Stimulated activated CD8-positive, alpha-beta memory T cell treated with anti-CD3 and anti-CD28 coated beads, Interleukin-7, amount 100 ng/mL, for 4 hours (primary cell): Measurements from ENCODE around the gene ISLR.
"Not testable (repeated sequence)": the region's sequence is repeated elsewhere in the genome, so short reads cannot be mapped to it uniquely, and the experiment has no call there.

Experiments
- DNase-seq, 2 donors: peaks; one replicate each; pipeline ENCODE4 v3.0.0-alpha.2; 2020; ENCODE audit warnings: low read depth in 2 of 2

The ISLR gene

GRCh38 chr15:74137537-74137894, 36.0 kb upstream of the ISLR start:
- no peak for DNase-seq

- no peak for DNase-seq
Observed at GRCh38 chr15:74138642-74139041, 34.9 kb upstream of the ISLR start.

- DNase-seq: no peak
Observed at GRCh38 chr15:74141591-74141990, 31.9 kb upstream of the ISLR start.

GRCh38 chr15:74144153-74144775, 29.2 kb upstream of the ISLR start:
- DNase-seq: no peak

- no peak for DNase-seq
Observed at GRCh38 chr15:74146277-74146800, 27.2 kb upstream of the ISLR start.

- DNase-seq: no peak
Observed at GRCh38 chr15:74147051-74147450, 26.5 kb upstream of the ISLR start.

- DNase-seq: no peak
Observed at GRCh38 chr15:74155766-74156417, 17.6 kb upstream of the ISLR start.

GRCh38 chr15:74156678-74157411, 16.7 kb upstream of the ISLR start:
- DNase-seq: no peak

GRCh38 chr15:74157868-74158827, 15.4 kb upstream of the ISLR start:
- DNase-seq: no peak

- DNase-seq: no peak
Observed at GRCh38 chr15:74158855-74159650, 14.5 kb upstream of the ISLR start.

GRCh38 chr15:74159773-74160172, 13.7 kb upstream of the ISLR start:
- DNase-seq: no peak

- DNase-seq: not testable (repeated sequence)
Observed at GRCh38 chr15:74160390-74160789, 13.1 kb upstream of the ISLR start.

GRCh38 chr15:74162195-74162536, 11.3 kb upstream of the ISLR start:
- DNase-seq: not testable (repeated sequence)

GRCh38 chr15:74165461-74165860, 8.0 kb upstream of the ISLR start:
- no peak for DNase-seq

- no peak for DNase-seq
Observed at GRCh38 chr15:74167891-74168331, 5.6 kb upstream of the ISLR start.

GRCh38 chr15:74168711-74169126, 4.8 kb upstream of the ISLR start:
- no peak for DNase-seq

- DNase-seq: no peak
Observed at GRCh38 chr15:74170071-74170844, 3.3 kb upstream of the ISLR start.

- DNase-seq: no peak
Observed at GRCh38 chr15:74170875-74171578, 2.5 kb upstream of the ISLR start.

- DNase-seq: no peak
Observed at GRCh38 chr15:74171965-74172541, 1.5 kb upstream of the ISLR start.
